ENCODE results near the gene RNF213.
"Not testable (repeated sequence)": the region's sequence is repeated elsewhere in the genome, so short reads cannot be mapped to it uniquely, and the experiment has no call there.

RNF213 gene

DNA sequence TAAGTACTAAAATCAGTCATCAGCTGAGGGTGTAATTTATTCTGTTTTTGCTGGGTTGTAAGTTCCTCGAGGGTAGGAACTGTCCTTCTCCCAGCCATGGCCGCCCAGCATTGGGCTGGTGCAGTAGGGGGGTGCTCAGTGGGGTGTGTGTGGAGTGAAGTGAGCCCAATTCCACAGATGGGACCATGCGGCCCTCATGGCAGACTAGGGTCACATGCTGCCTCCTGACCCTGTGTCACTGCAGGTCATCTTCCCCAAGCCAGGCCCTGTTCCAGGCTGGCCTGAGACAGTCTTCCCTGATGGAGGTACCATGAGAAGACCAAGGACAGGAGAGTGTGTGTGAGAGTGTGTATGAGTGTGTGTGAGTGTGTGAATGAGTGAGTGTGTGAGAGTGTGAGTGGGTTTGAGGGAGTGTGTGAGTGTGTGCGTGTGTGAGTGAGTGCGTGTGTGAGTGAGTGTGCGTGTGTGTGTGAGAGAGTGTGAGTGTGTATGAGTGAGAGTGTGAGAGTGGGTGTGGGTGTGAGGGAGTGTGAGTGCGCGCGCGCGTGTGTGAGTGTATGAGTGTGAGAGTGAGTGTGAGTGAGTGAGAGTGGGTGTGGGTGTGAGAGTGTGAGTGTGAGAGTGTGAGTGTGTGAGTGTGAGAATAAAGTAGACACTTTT lies 36.7 kb upstream of the RNF213 start:
- no peak for DNase-seq

DNA sequence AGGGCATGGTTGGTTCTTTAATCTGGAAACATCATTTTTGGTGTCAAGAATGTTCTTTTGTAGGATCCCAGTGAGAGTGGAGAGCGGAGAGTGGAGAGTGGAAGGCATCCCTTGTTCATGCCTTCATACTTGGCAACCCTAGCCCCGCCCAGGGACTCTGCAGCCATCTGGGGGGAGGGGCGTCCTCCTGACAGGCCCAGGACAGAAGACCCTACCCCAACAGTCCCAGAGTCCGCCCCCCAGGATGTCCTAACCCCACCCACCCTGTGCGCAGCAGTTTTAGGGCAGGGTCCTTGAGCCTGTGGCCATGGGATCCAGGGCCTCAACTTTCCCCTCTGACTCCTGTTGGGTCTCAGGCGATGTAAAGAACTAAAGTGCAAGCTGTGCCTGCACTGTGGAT lies 36.0 kb upstream of the RNF213 start:
- ATAC-seq (no peak), DNase-seq (no peak)

More for the DNA sequence above, 36.7 kb upstream of the RNF213 start:
- no peak for ATAC-seq

DNA sequence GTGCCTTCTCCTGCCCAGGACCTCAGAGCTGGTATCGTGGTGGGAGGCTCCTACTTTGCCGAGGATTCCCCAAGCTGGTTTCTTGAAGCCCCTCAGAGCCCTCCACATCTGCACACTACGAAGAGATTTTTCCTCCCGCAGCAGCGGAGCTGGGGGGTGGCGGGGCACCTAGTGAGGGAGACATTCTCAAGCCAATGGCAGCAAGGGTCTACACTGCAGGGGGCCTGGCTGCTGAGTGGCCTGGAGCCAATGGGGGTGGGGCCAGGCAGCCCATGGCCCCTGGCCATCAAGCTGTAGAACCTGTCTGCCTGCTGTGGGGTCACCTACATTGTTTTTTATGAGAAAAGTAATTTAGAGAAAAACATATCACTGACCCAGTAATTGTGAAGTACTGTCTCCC lies 35.4 kb upstream of the RNF213 start:
- DNase-seq (no peak), ATAC-seq (no peak)

DNA sequence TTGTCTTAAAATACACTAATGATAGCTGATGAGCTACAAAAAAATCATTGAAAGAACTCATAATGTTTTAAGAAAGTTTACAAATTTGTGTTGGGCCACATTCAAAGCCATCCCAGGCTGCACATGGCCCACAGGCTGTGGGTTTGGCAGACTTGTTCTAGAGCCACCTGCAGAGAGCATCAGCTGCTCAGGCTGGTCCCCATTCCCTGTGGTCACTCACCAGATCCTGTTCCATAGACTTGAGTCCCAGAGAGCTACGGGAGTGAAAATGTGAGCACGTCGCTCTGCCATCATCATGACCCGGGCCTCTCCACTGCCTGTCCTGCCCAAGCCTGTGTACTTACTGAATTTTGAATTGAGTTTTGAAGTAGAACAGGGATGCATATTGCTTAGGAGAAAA lies 33.5 kb upstream of the RNF213 start:
- no peak for ATAC-seq
- no peak for DNase-seq

DNA sequence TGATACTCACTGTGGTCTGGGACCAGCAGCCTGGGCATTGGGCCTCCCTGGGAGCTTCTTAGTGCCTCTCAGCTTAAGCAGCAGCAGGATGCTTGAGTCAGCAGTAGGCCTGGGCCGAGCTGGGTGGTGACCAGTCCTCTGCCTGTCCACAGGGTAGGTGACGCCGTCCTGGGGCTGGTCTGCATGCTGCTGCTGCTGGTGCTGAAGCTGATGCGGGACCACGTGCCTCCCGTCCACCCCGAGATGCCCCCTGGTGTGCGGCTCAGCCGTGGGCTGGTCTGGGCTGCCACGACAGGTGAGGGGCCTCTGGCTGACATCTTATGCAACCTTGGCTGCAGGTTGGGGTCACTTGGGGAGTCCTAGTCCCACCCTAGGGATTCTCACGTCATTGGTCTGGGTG lies 33.0 kb upstream of the RNF213 start:
- DNase-seq (no peak), ATAC-seq (no peak)

DNA sequence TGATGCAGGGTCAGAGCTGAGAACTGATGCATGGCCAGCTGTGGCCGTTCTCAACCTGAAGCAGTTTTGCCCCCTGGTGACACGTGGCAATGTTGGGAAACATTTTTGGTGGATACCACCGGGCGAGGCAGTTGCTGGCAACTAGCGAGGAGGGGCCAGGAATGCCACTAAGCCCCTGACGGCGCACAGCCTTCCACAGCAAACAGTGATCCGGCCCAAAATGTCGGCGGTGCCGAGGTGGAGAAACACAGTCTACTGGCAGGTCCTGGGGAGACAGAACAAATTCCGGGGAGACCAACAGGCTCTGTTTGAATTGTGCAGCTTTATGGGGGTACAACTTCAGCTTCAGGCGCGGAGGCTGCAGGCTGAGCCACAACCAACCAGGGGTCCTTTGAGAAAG lies 32.2 kb upstream of the RNF213 start:
- DNase-seq: no peak
- ATAC-seq: no peak

GRCh38 chr17:80229011-80229410 lies 31.6 kb upstream of the RNF213 start:
- no peak for DNase-seq
- no peak for ATAC-seq

- DNase-seq (no peak), ATAC-seq (no peak)
Observed at GRCh38 chr17:80232438-80232837, 28.2 kb upstream of the RNF213 start.

DNA sequence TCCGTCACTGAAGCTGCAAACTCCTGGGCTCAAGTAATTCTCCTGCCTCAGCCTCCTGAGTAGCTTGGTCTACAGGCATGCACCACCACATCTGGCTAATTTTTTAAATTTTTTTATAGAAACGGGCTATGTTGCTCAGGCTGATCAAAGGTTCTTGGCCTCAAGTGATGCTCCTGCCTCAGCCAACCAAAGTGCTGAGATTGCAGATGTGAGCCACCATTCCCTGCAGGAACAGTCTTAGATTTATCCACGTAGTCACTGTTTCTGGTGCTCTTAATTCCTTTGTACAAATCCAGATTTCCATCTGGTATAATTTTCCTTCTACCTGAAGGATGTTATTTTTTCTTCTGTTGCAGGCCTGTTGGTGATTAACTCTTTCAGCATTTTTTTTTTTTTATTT lies 27.4 kb upstream of the RNF213 start:
- DNase-seq: no peak

GRCh38 chr17:80236911-80237310 lies 23.7 kb upstream of the RNF213 start:
- DNase-seq: no peak
- no peak for ATAC-seq

More for the DNA sequence above, 27.4 kb upstream of the RNF213 start:
- ATAC-seq: no peak

GRCh38 chr17:80237386-80237785 lies 23.3 kb upstream of the RNF213 start:
- ATAC-seq: no peak
- no peak for DNase-seq

- DNase-seq (no peak), ATAC-seq (no peak)
Observed at GRCh38 chr17:80242505-80242904, 18.1 kb upstream of the RNF213 start.

- no peak for ATAC-seq
Observed at GRCh38 chr17:80243526-80244433, 16.9 kb upstream of the RNF213 start.

DNA sequence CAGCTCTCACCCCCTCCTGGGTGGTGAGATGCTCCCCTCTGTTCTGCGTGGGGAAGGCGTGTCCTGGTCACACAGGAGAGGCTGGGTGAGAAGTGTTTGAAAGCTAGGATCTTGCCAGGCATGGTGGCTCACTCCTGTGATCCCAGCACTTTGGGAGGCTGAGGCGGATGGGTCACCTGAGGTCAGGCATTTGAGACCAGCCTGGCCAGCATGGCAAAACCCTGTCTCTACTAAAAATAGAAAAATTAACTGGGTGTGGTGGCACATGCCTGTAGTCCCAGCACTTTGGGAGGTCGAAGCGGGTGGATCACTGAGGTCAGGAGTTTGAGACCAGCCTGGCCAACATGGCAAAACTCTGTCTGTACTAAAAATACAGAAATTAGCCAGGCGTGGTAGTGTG lies 16.2 kb upstream of the RNF213 start:
- ATAC-seq, DNase-seq: not testable (repeated sequence)

More at GRCh38 chr17:80243526-80244433, 16.9 kb upstream of the RNF213 start:
- no peak for DNase-seq

DNA sequence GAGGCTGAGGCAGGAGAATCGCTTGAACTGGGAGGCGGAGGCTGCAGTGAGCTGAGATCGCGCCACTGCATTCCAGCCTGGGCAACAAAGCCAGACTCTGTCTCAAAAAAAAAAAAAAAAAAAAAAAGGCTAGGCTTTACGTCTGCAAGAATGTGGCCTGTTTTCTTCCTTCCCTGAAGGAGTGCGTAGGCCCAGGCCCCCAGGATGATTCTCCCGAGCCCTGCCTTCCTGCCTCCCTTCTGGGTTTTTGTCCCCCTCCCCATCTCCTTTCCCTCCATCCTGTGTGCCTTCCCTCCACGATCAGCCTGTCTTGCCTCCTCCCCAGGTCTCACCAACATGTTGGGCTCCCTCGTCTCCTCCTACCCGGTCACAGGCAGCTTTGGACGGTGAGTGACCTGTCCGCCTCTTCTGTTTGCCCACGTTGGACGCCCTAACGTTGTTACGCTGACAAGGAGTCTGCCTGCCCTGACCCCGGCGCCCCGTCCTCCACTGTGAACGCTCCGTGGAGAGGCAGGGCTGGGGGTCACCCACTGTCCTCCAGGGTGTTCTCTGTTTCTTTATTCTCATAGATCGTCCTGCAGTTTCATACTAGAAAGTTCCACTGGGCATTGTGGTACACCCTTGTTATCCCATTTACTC lies 15.7 kb upstream of the RNF213 start:
- DNase-seq: no peak
- ATAC-seq: no peak

GRCh38 chr17:80245566-80246265 lies 14.9 kb upstream of the RNF213 start:
- ATAC-seq: no peak
- no peak for DNase-seq

DNA sequence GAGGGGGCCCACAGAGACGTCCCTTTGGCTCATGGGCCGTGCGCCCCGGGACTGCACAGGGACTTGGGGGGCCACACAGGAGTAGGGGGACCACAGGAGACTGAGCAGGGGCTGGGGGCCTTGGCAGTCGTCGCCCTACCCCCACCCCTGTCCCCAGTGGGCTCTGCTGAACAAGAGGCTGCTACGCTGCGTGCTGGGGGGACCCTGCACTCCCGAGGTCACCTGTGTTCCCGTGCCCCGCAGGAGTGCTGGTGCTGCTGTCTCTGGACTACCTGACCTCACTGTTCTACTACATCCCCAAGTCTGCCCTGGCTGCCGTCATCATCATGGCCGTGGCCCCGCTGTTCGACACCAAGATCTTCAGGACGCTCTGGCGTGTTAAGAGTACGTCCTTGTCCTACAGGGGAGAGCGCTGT lies 14.4 kb upstream of the RNF213 start:
- DNase-seq: no peak
- no peak for ATAC-seq

DNA sequence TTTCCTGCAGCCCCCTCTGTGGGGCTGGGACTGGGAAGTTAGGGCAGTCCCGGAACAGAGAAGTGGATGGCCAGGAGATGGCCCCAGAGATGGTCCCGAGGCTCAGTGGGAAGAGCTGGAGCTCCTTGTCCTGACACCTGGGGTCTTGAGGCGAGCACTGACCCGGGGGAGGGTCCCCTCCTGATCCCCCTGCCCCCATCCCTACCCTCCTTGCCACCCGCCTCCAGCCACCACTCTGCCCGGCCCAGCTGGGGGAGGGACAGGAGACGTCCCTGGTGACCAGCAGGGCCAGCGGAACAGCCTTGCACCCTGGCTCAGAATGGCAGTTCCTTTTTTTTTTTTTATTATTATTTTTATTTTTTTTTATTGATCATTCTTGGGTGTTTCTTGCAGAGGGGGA lies 13.9 kb upstream of the RNF213 start:
- no peak for DNase-seq
- no peak for ATAC-seq

GRCh38 chr17:80247561-80247960 lies 13.1 kb upstream of the RNF213 start:
- no peak for ATAC-seq
- no peak for DNase-seq

DNA sequence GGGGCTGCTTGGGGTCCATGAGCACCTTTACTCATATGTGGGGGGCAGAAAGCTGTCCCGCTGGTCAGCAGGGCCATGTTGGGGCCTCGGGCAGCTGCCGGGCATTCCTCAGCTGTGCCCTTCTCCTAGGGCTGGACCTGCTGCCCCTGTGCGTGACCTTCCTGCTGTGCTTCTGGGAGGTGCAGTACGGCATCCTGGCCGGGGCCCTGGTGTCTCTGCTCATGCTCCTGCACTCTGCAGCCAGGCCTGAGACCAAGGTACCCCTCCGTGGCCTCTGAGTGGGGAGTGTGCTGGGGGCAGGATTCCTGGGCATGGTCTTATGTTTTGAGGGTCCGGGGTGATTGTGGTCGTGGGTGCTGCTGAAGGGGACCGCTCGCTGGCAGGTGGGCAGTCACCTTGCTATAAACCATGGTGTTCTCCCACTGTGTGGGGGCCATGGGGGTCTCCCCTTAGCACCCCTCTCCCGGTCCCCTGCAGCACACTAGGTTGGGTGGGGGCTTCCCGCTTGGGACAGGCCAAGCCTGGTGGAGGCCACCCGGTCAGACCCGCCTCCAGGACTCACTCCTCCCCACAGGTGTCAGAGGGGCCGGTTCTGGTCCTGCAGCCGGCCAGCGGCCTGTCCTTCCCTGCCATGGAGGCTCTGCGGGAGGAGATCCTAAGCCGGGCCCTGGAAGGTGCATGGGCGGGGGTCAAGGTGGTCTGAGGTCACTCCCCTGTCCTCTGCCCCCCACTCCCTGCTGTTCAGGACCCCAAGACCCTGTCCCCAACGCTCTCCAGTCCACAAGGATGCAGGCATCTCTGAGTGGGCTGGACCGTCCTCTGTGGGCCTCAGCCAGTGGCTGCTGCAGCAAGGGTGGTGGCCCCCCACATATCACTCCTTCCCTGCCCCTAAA lies 12.4 kb upstream of the RNF213 start:
- ATAC-seq (no peak), DNase-seq (no peak)
